ENCODE data around the gene APOLD1.

- no peak for TF ChIP-seq POLR2AphosphoS5 (IDR thresholded peaks at IDR 0.05; ENCODE audit: low read depth, low read length)
- TF ChIP-seq TAF1 (IDR thresholded peaks at IDR 0.05; ENCODE audit: borderline replicate concordance, insufficient read depth, low read length), result no peak
- TF ChIP-seq SIN3A (IDR thresholded peaks at IDR 0.05; ENCODE audit: borderline replicate concordance, insufficient read depth, low read length), result no peak
Measured at GRCh38 chr12:12788131-12788530, 2.7 kb downstream of the APOLD1 start.
